Astrocyte (in vitro differentiated cells and primary cell): ENCODE measurements around the gene IFRD2.

Experiments used
- EZH2 ChIP-seq: IDR thresholded peaks from 2 replicates; pipeline ENCODE4 v1.6.1; 2012; ENCODE audit warnings: mild to moderate bottlenecking, low read length, inconsistent platforms; ENCODE audit not compliant: insufficient read depth
- TF ChIP-seq, protein P1 (sequence below): IDR thresholded peaks from 2 replicates; pipeline ENCODE4 v1.5.1; 2011; ENCODE audit warnings: low read depth, mild to moderate bottlenecking, inconsistent platforms, low read length, moderate library complexity; ENCODE audit not compliant: insufficient read depth

DNA sequence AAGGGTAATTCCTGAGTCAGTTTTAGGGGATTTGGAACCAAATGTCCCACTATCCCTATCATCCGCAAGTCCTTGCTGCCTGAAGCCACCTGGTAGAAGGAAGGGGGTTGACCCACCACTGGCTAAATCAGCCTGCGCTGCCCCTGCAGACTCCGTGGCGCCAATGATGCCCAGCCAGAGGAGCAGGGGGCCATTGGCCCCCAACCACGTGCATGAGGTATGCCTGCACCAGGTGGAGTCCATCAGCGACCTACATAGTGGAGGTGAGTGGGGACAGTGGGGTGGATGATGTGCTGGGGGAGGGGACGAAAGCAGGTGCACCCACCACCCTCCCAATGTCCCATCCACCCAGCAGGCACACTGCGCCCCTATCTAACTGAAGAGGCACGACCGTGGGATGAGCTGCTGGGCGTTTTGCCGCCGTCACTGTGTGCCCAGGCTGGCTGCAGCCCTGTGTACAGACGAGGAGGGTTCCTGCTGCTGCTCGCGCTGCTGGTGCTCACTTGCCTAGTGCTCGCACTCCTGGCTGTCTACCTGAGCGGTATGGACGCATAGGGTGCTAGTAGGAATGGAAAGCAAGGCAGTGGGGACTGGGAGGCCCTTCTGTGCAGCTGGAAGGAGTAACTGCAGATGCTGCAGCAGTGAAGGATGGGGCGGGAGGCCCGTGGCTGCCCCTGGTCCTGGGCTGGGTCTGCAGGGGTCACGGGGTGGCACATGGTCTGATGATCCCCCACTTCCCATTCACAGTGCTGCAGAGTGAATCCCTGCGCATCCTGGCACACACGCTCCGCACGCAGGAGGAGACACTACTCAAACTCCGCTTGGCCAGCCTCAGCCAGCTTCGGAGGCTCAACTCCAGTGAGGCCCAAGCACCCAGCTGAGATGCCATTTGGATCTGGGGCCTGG is 5.7 kb downstream of the IFRD2 start:
- TF ChIP-seq, protein P1, sequence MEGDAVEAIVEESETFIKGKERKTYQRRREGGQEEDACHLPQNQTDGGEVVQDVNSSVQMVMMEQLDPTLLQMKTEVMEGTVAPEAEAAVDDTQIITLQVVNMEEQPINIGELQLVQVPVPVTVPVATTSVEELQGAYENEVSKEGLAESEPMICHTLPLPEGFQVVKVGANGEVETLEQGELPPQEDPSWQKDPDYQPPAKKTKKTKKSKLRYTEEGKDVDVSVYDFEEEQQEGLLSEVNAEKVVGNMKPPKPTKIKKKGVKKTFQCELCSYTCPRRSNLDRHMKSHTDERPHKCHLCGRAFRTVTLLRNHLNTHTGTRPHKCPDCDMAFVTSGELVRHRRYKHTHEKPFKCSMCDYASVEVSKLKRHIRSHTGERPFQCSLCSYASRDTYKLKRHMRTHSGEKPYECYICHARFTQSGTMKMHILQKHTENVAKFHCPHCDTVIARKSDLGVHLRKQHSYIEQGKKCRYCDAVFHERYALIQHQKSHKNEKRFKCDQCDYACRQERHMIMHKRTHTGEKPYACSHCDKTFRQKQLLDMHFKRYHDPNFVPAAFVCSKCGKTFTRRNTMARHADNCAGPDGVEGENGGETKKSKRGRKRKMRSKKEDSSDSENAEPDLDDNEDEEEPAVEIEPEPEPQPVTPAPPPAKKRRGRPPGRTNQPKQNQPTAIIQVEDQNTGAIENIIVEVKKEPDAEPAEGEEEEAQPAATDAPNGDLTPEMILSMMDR: no peak
- TF ChIP-seq EZH2: no peak
